HL-60 (cell line): ENCODE results near the gene FOXO3.

Source experiments
- GABPA ChIP-seq: IDR thresholded peaks from 2 replicates; pipeline ENCODE4 v1.6.1; 2012; ENCODE audit warnings: low read depth
- POLR2AphosphoS5 ChIP-seq: IDR thresholded peaks from 2 replicates; pipeline ENCODE4 v1.6.1; 2012; ENCODE audit warnings: low read depth
- TF ChIP-seq, protein P1 (sequence below): IDR thresholded peaks from one replicate; pipeline ENCODE4 v1.5.1; 2011; ENCODE audit warnings: low read length, control low read depth, inconsistent platforms; ENCODE audit not compliant: insufficient read depth
- TF ChIP-seq, protein P2 (sequence below): IDR thresholded peaks from 2 replicates; pipeline ENCODE4 v1.6.1; 2012; ENCODE audit warnings: low read depth; ENCODE audit not compliant: insufficient replicate concordance

DNA sequence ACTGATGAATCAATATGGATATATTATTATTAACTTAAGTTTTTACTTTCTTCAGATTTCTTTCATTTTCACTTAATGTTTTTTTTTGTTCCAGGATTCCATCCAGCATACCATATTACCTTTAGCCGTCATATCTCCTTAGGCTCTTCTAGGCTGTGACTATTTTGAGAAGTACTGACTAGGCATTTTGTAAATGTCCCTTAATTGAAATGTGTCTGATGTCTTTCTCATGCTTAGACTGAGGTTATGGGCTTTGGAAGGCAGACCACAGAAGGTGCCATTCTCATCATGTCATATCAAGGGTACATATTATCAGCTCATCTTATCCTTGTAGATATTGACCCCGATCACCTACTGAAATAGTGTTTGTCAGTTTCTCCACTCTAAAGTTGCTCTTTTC is 101.3 kb downstream of the FOXO3 start:
- TF ChIP-seq, protein P1, sequence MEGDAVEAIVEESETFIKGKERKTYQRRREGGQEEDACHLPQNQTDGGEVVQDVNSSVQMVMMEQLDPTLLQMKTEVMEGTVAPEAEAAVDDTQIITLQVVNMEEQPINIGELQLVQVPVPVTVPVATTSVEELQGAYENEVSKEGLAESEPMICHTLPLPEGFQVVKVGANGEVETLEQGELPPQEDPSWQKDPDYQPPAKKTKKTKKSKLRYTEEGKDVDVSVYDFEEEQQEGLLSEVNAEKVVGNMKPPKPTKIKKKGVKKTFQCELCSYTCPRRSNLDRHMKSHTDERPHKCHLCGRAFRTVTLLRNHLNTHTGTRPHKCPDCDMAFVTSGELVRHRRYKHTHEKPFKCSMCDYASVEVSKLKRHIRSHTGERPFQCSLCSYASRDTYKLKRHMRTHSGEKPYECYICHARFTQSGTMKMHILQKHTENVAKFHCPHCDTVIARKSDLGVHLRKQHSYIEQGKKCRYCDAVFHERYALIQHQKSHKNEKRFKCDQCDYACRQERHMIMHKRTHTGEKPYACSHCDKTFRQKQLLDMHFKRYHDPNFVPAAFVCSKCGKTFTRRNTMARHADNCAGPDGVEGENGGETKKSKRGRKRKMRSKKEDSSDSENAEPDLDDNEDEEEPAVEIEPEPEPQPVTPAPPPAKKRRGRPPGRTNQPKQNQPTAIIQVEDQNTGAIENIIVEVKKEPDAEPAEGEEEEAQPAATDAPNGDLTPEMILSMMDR: no peak
- TF ChIP-seq POLR2AphosphoS5 (no peak), GABPA (no peak)
- TF ChIP-seq, protein P2, sequence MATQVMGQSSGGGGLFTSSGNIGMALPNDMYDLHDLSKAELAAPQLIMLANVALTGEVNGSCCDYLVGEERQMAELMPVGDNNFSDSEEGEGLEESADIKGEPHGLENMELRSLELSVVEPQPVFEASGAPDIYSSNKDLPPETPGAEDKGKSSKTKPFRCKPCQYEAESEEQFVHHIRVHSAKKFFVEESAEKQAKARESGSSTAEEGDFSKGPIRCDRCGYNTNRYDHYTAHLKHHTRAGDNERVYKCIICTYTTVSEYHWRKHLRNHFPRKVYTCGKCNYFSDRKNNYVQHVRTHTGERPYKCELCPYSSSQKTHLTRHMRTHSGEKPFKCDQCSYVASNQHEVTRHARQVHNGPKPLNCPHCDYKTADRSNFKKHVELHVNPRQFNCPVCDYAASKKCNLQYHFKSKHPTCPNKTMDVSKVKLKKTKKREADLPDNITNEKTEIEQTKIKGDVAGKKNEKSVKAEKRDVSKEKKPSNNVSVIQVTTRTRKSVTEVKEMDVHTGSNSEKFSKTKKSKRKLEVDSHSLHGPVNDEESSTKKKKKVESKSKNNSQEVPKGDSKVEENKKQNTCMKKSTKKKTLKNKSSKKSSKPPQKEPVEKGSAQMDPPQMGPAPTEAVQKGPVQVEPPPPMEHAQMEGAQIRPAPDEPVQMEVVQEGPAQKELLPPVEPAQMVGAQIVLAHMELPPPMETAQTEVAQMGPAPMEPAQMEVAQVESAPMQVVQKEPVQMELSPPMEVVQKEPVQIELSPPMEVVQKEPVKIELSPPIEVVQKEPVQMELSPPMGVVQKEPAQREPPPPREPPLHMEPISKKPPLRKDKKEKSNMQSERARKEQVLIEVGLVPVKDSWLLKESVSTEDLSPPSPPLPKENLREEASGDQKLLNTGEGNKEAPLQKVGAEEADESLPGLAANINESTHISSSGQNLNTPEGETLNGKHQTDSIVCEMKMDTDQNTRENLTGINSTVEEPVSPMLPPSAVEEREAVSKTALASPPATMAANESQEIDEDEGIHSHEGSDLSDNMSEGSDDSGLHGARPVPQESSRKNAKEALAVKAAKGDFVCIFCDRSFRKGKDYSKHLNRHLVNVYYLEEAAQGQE: no peak
